DND-41 (cell line): ENCODE measurements around the gene DAZAP1.
"Not testable (repeated sequence)": the region's sequence is repeated elsewhere in the genome, so short reads cannot be mapped to it uniquely, and the experiment has no call there.

ENCODE experiments used
- CTCF ChIP-seq: IDR thresholded peaks from 2 replicates; pipeline ENCODE4 v1.5.1; 2012; ENCODE audit warnings: borderline replicate concordance, low read length, moderate library complexity, mild to moderate bottlenecking; ENCODE audit not compliant: poor library complexity, severe bottlenecking; ENCODE audit errors: extremely low read depth
- EZH2 ChIP-seq: IDR thresholded peaks from 3 replicates; pipeline ENCODE4 v1.6.1; 2012; ENCODE audit warnings: borderline replicate concordance, low read depth, mild to moderate bottlenecking, moderate library complexity, low read length, inconsistent platforms; ENCODE audit not compliant: severe bottlenecking

GRCh38 chr19:1420085-1420484, 12.7 kb downstream of the DAZAP1 start:
- TF ChIP-seq EZH2, CTCF: not testable (repeated sequence)
